Keratinocyte (primary cell): Measurements from ENCODE around the gene UGGT2. TPM values are rescaled to one million over a fixed set of nuclear protein-coding genes. Genes with fewer than 3 reads are reported as not detected.

Experiments used
- DNase-seq: peaks from one replicate; pipeline ENCODE4 v3.0.0-alpha.2; 2011; ENCODE audit warnings: low read depth, missing footprints, low spot score
- FAIRE-seq: peaks from 2 replicates; lab custom pipeline; 2011; peaks lifted over from hg19 to GRCh38; lab: Jason Lieb, UNC
- H2AFZ ChIP-seq: 2 replicates; pipeline ENCODE4 v1.6.0; 2012; ENCODE audit warnings: low read length, control low read depth, inconsistent platforms; ENCODE audit not compliant: control insufficient read depth
- H3K27ac ChIP-seq: 2 replicates; pipeline ENCODE4 v1.5.1; 2011; ENCODE audit warnings: low read length; ENCODE audit not compliant: control insufficient read depth, insufficient read depth
- H3K27me3 ChIP-seq: 3 replicates; pipeline ENCODE4 v1.6.0; 2011; ENCODE audit warnings: low read length; ENCODE audit not compliant: control insufficient read depth, insufficient read depth; ENCODE audit errors: extremely low read depth
- H3K36me3 ChIP-seq, 2 experiments: 2 replicates in 1 of 2; 3 replicates in 1 of 2; pipeline ENCODE4 v1.5.1; 2011; ENCODE audit warnings: low read length in 2 of 2, mild to moderate bottlenecking in 1 of 2; ENCODE audit not compliant: control insufficient read depth in 2 of 2, insufficient read depth in 2 of 2; ENCODE audit errors: extremely low read depth in 1 of 2
- H3K4me1 ChIP-seq: 3 replicates; pipeline ENCODE4 v1.5.1; 2011; ENCODE audit warnings: low read length; ENCODE audit not compliant: control insufficient read depth, insufficient read depth; ENCODE audit errors: extremely low read depth
- H3K4me2 ChIP-seq: 3 replicates; pipeline ENCODE4 v1.6.0; 2011; ENCODE audit warnings: low read depth, low read length; ENCODE audit not compliant: control insufficient read depth, insufficient read depth; ENCODE audit errors: extremely low read depth
- H3K4me3 ChIP-seq, 3 experiments: fragments of 200-600 bp in 1 of 3; sonication (generic) in 1 of 3; 2 replicates in 2 of 3; 3 replicates in 1 of 3; pipeline ENCODE4 v1.5.1; 2011 to 2016; ENCODE audit warnings: low read length in 3 of 3, mild to moderate bottlenecking in 3 of 3, control low read depth in 2 of 3, inconsistent platforms in 1 of 3, low read depth in 1 of 3, mixed read lengths in 1 of 3, mixed run types in 1 of 3, moderate library complexity in 1 of 3; ENCODE audit not compliant: control insufficient read depth in 2 of 3, insufficient read depth in 2 of 3; ENCODE audit errors: extremely low read depth in 1 of 3
- H3K79me2 ChIP-seq: 2 replicates; pipeline ENCODE4 v1.6.0; 2012; ENCODE audit warnings: low read length; ENCODE audit not compliant: control insufficient read depth, insufficient read depth
- H3K9ac ChIP-seq: 3 replicates; pipeline ENCODE4 v1.6.0; 2011; ENCODE audit warnings: low read length; ENCODE audit not compliant: control insufficient read depth, insufficient read depth; ENCODE audit errors: extremely low read depth
- H3K9me1 ChIP-seq: 3 replicates; pipeline ENCODE4 v1.6.0; 2011; ENCODE audit warnings: low read length; ENCODE audit not compliant: control insufficient read depth, insufficient read depth; ENCODE audit errors: extremely low read depth
- H3K9me3 ChIP-seq: 2 replicates; pipeline ENCODE4 v1.5.1; 2012; ENCODE audit warnings: low read depth, low read length; ENCODE audit not compliant: control insufficient read depth
- H4K20me1 ChIP-seq: 3 replicates; pipeline ENCODE4 v1.6.0; 2011; ENCODE audit warnings: low read length; ENCODE audit not compliant: control insufficient read depth, insufficient read depth; ENCODE audit errors: extremely low read depth
- EZH2 ChIP-seq: IDR thresholded peaks from one replicate; pipeline ENCODE4 v1.6.1; 2012; ENCODE audit warnings: inconsistent platforms, mild to moderate bottlenecking, low read length, moderate library complexity
- dilution Hi-C: fragments of 300-500 bp; cut with MboI; formaldehyde crosslinking; loops from one replicate; pipeline ENCODE4 v1.7.0; 2020; ENCODE audit warnings: low sequenced_read_pairs; ENCODE audit not compliant: extremely low pct_ligation_motif_present
- polyA plus RNA-seq, 5 experiments: library from polyadenylated mRNA; depleted of rRNA in 3 of 5; stranded (reverse) in 3 of 5; stranded (forward) in 1 of 5; unstranded in 1 of 5; fragments of >200 nt; gene quantifications; 1 replicate in 1 of 5; 2 replicates in 3 of 5; 3 replicates in 1 of 5; pipeline versions ENCODE4 v1.2.1 to v1.2.3, GENCODE V29; 2011 to 2012; ENCODE audit warnings: missing spikeins in 2 of 5, low read depth in 1 of 5, low replicate concordance in 1 of 5
- TF ChIP-seq, protein P1 (sequence below), 3 experiments: IDR thresholded peaks in 1 of 3; conservative IDR thresholded peaks in 1 of 3; optimal IDR thresholded peaks in 1 of 3; 2 replicates in 2 of 3; 3 replicates in 1 of 3; pipeline versions ENCODE3 to v1.5.1; 2011; ENCODE audit warnings: low read length in 3 of 3, mild to moderate bottlenecking in 3 of 3, moderate library complexity in 2 of 3, control low read depth in 1 of 3, inconsistent platforms in 1 of 3; ENCODE audit not compliant: insufficient read depth in 2 of 3; ENCODE audit errors: extremely low read depth in 1 of 3

Gene UGGT2
- polyA plus RNA-seq, 1 donor (not counting 4 experiments of a cell fraction or from before 2014, with no cell fraction given), result 12.5 TPM

DNA sequence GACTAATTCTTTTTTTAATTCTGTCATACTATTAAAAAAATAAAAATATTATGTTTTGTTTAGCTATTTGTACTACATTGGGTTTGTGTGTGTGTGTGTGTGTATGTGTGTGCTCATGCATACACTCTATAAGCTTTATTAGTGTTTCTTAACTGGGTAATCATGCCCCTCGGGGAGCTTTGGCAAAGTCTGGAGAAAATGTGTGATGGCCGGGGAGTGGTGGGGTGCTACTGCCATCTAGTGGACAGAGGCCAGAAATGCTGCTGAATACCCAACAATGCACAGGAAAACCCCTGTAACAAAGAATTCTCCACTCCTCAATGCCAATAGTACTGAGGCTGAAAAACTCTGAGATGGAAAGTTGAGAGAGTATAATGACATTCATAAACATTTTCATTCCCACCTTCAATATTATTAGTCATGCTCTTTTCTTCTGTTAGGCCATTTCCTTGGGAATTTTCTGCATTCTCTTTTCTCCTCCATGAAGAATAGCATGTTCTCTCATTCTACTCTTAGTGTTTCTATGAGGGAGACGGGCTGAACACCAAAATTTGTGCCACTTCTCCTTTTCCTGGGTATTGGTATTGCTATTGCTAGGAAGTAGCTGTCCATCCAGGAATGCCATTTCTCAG is 219.0 kb downstream of the UGGT2 start:
- Histone ChIP-seq H3K4me3 (no peak overlapping the region), H3K27ac (no peak overlapping the region), H3K9ac (no peak overlapping the region), H2AFZ (no peak overlapping the region), H3K36me3 (no peaks in the 10 kb centered on the region), H3K79me2 (no peaks in the 10 kb centered on the region), H3K27me3 (no peaks in the 10 kb centered on the region), H3K9me3 (no peaks in the 10 kb centered on the region), H3K4me2 (no peak overlapping the region), H3K4me1 (peaks cover 10% of the 10 kb centered on the region), H3K9me1 (no peaks in the 10 kb centered on the region), H4K20me1 (no peaks in the 10 kb centered on the region)
- DNase-seq (peak; percentile 26), FAIRE-seq (peak; percentile 75)
- dilution Hi-C loops, result no loop called here
- no peak for TF ChIP-seq EZH2
- TF ChIP-seq, protein P1, sequence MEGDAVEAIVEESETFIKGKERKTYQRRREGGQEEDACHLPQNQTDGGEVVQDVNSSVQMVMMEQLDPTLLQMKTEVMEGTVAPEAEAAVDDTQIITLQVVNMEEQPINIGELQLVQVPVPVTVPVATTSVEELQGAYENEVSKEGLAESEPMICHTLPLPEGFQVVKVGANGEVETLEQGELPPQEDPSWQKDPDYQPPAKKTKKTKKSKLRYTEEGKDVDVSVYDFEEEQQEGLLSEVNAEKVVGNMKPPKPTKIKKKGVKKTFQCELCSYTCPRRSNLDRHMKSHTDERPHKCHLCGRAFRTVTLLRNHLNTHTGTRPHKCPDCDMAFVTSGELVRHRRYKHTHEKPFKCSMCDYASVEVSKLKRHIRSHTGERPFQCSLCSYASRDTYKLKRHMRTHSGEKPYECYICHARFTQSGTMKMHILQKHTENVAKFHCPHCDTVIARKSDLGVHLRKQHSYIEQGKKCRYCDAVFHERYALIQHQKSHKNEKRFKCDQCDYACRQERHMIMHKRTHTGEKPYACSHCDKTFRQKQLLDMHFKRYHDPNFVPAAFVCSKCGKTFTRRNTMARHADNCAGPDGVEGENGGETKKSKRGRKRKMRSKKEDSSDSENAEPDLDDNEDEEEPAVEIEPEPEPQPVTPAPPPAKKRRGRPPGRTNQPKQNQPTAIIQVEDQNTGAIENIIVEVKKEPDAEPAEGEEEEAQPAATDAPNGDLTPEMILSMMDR (optimal IDR thresholded peaks at IDR 0.05 in 1 of 3, IDR thresholded peaks at IDR 0.05 in 1 of 3, conservative IDR thresholded peaks at IDR 0.05 in 1 of 3; ENCODE audit: extremely low read depth in 1 of 3, insufficient read depth in 2 of 3, low read length in 3 of 3), result peak; percentile 83 to 89 (median 88)

DNA sequence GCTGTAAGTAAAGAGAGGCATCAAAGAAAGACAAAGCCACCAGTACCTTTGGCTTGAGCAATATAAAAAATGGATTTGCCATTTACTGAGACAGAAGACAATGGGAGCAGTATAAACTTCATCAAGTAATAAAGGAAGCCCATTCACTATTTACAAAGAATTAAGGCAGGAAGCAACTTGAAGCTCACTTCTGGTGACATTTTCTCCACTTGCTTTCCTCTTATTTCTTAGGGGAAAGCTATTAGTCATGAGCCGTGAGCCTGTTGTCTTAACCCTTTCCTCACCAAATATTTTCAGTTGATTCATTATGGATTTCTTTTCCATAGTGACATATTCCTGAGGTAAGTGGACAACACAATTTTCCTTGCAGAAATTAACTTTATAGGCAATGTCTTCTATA is 219.5 kb downstream of the UGGT2 start:
- Histone ChIP-seq H3K27ac (no peak overlapping the region), H3K4me2 (peak overlapping the region; percentile 39)

More for the DNA sequence above, 219.5 kb downstream of the UGGT2 start:
- no peaks in the 10 kb centered on the region for H3K9me1 ChIP-seq
- TF ChIP-seq EZH2, result no peak
- TF ChIP-seq, protein P1 (optimal IDR thresholded peaks at IDR 0.05 in 1 of 3, IDR thresholded peaks at IDR 0.05 in 1 of 3, conservative IDR thresholded peaks at IDR 0.05 in 1 of 3; ENCODE audit: extremely low read depth in 1 of 3, insufficient read depth in 2 of 3, low read length in 3 of 3), result no peak
- H3K9ac ChIP-seq, result no peak overlapping the region
- H3K36me3 ChIP-seq, result no peaks in the 10 kb centered on the region
- no peak for DNase-seq
- no peaks in the 10 kb centered on the region for H3K9me3 ChIP-seq
- no peaks in the 10 kb centered on the region for H3K79me2 ChIP-seq
- dilution Hi-C loops, result no loop called here
- no peaks in the 10 kb centered on the region for H3K27me3 ChIP-seq
- no peak overlapping the region for H2AFZ ChIP-seq
- FAIRE-seq, result no peak
- H4K20me1 ChIP-seq, result no peaks in the 10 kb centered on the region
- peaks cover 10% of the 10 kb centered on the region for H3K4me1 ChIP-seq
- no peak overlapping the region for H3K4me3 ChIP-seq
